SK-N-SH treated with all-trans-retinoic acid at 6 μM for 48 hours (cell line): ENCODE data around the gene TEX26.

Experiments used
- ATAC-seq: fragments of 200-7000 bp; cut with Tn5 transposase; 3 replicates; pipeline ENCODE4 v1.9.1; 2020; ENCODE audit warnings: mild to moderate bottlenecking, moderate library complexity
- ARNTL ChIP-seq: fragments of 450-650 bp; formaldehyde crosslinking; IDR thresholded peaks from 2 replicates; pipeline ENCODE4 v1.5.0; 2020; ENCODE audit warnings: low read depth, mild to moderate bottlenecking, moderate library complexity, borderline replicate concordance
- BACH2 ChIP-seq: fragments of 250-450 bp; sonication (Bioruptor Pico); IDR thresholded peaks from 2 replicates; pipeline ENCODE4 v1.9.0; 2021; ENCODE audit warnings: mild to moderate bottlenecking, borderline replicate concordance
- CSDC2 ChIP-seq: fragments of 250-450 bp; sonication (Bioruptor Pico); IDR thresholded peaks from 2 replicates; pipeline ENCODE4 v1.5.0; 2020; ENCODE audit warnings: mild to moderate bottlenecking, moderate library complexity
- CSRNP3 ChIP-seq: fragments of 250-450 bp; sonication (Bioruptor Pico); IDR thresholded peaks from 2 replicates; pipeline ENCODE4 v1.5.1; 2021; ENCODE audit warnings: mild to moderate bottlenecking, moderate library complexity
- ESRRG ChIP-seq: fragments of 250-450 bp; sonication (Bioruptor Pico); IDR thresholded peaks from 2 replicates; pipeline ENCODE4 v1.6.1; 2021; ENCODE audit warnings: mild to moderate bottlenecking
- GLIS3 ChIP-seq: fragments of 250-450 bp; sonication (Bioruptor Pico); IDR thresholded peaks from 2 replicates; pipeline ENCODE4 v1.5.0; 2020; ENCODE audit warnings: mild to moderate bottlenecking, moderate library complexity
- ISL1 ChIP-seq: fragments of 250-450 bp; sonication (Bioruptor Pico); IDR thresholded peaks from 2 replicates; pipeline ENCODE4 v2.1.2; 2022; ENCODE audit warnings: mild to moderate bottlenecking, moderate library complexity
- OSR1 ChIP-seq: fragments of 250-450 bp; sonication (Bioruptor Pico); IDR thresholded peaks from 2 replicates; pipeline ENCODE4 v1.8.0; 2022; ENCODE audit warnings: moderate library complexity, mild to moderate bottlenecking, inconsistent platforms
- PATZ1 ChIP-seq: fragments of 250-450 bp; sonication (Bioruptor Pico); IDR thresholded peaks from 2 replicates; pipeline ENCODE4 v1.8.0; 2020; ENCODE audit warnings: mild to moderate bottlenecking, moderate library complexity, borderline replicate concordance
- POU6F1 ChIP-seq: fragments of 250-450 bp; sonication (Bioruptor Pico); IDR thresholded peaks from 2 replicates; pipeline ENCODE4 v1.8.0; 2021; ENCODE audit warnings: low read depth, mild to moderate bottlenecking, moderate library complexity, borderline replicate concordance
- PPARA ChIP-seq: fragments of 250-450 bp; sonication (Bioruptor Pico); IDR thresholded peaks from 2 replicates; pipeline ENCODE4 v1.5.0; 2020; ENCODE audit warnings: mild to moderate bottlenecking, borderline replicate concordance
- RARB ChIP-seq: fragments of 250-450 bp; sonication (Bioruptor Pico); IDR thresholded peaks from 2 replicates; pipeline ENCODE4 v1.8.0; 2021; ENCODE audit warnings: mild to moderate bottlenecking, moderate library complexity
- SNAI2 ChIP-seq: fragments of 250-450 bp; sonication (Bioruptor Pico); IDR thresholded peaks from 2 replicates; pipeline ENCODE4 v1.5.0; 2020; ENCODE audit warnings: mild to moderate bottlenecking, moderate library complexity
- TCF4 ChIP-seq: fragments of 250-450 bp; sonication (Bioruptor Pico); IDR thresholded peaks from 2 replicates; pipeline ENCODE4 v1.8.0; 2021; ENCODE audit warnings: mild to moderate bottlenecking, moderate library complexity, borderline replicate concordance
- TOX ChIP-seq: fragments of 250-450 bp; sonication (Bioruptor Pico); IDR thresholded peaks from 2 replicates; pipeline ENCODE4 v1.8.0; 2021; ENCODE audit warnings: mild to moderate bottlenecking, moderate library complexity, borderline replicate concordance
- TSHZ2 ChIP-seq: fragments of 250-450 bp; sonication (Bioruptor Pico); IDR thresholded peaks from 2 replicates; pipeline ENCODE4 v1.5.0; 2020; ENCODE audit warnings: mild to moderate bottlenecking, moderate library complexity
- ZC3H10 ChIP-seq: fragments of 250-450 bp; sonication (Bioruptor Pico); IDR thresholded peaks from 2 replicates; pipeline ENCODE4 v1.5.1; 2021; ENCODE audit warnings: mild to moderate bottlenecking, moderate library complexity
- ZFP3 ChIP-seq: fragments of 250-450 bp; sonication (Bioruptor Pico); IDR thresholded peaks from 2 replicates; pipeline ENCODE4 v1.5.0; 2020; ENCODE audit warnings: mild to moderate bottlenecking, moderate library complexity
- ZFP30 ChIP-seq: fragments of 450-650 bp; formaldehyde crosslinking; IDR thresholded peaks from 2 replicates; pipeline ENCODE4 v1.5.0; 2022; ENCODE audit warnings: mild to moderate bottlenecking, moderate library complexity
- ZNF565 ChIP-seq: fragments of 450-650 bp; formaldehyde crosslinking; conservative IDR thresholded peaks from 2 replicates; pipeline ENCODE4 v1.5.0; 2020; ENCODE audit warnings: low read depth, mild to moderate bottlenecking, moderate library complexity
- ZNF8 ChIP-seq: fragments of 450-650 bp; formaldehyde crosslinking; IDR thresholded peaks from 2 replicates; pipeline ENCODE4 v1.5.0; 2020; ENCODE audit warnings: mild to moderate bottlenecking, moderate library complexity

TEX26 gene

GRCh38 chr13:30932481-30933353 is at the start of gene TEX26:
Gene TEX26, plus strand, starts transcription at chr13:30932656. Its CDS starts 60 bp downstream, at chr13:30932716.
- TF ChIP-seq TCF4 (CRISPR knock-in tag) (no peak), CSRNP3 (CRISPR knock-in tag) (no peak), TSHZ2 (CRISPR knock-in tag) (no peak), POU6F1 (CRISPR knock-in tag) (no peak), ZNF8 (CRISPR knock-in tag) (no peak), ZFP3 (CRISPR knock-in tag) (no peak), BACH2 (CRISPR knock-in tag) (no peak), TOX (CRISPR knock-in tag) (no peak), PPARA (no peak), RARB (CRISPR knock-in tag) (no peak), CSDC2 (CRISPR knock-in tag) (no peak), OSR1 (no peak)

GRCh38 chr13:30882996-30883766 is 49.3 kb upstream of the TEX26 start:
- ATAC-seq: no peak
- no peak for TF ChIP-seq TCF4 (CRISPR knock-in tag)
- no peak for TF ChIP-seq SNAI2 (CRISPR knock-in tag)
- no peak for TF ChIP-seq CSDC2 (CRISPR knock-in tag)
- TF ChIP-seq CSRNP3 (CRISPR knock-in tag): no peak
- TF ChIP-seq PATZ1 (CRISPR knock-in tag): no peak
- no peak for TF ChIP-seq OSR1
- TF ChIP-seq ARNTL (CRISPR knock-in tag): no peak
- no peak for TF ChIP-seq ZNF565 (CRISPR knock-in tag)
- TF ChIP-seq PPARA: no peak
- no peak for TF ChIP-seq TSHZ2 (CRISPR knock-in tag)
- no peak for TF ChIP-seq ZC3H10 (CRISPR knock-in tag)
- TF ChIP-seq GLIS3 (CRISPR knock-in tag): no peak
- no peak for TF ChIP-seq RARB (CRISPR knock-in tag)
- no peak for TF ChIP-seq ZFP30 (CRISPR knock-in tag)
- TF ChIP-seq TOX (CRISPR knock-in tag): no peak
- no peak for TF ChIP-seq BACH2 (CRISPR knock-in tag)
- TF ChIP-seq POU6F1 (CRISPR knock-in tag): no peak
- TF ChIP-seq ESRRG: no peak
- TF ChIP-seq ISL1 (CRISPR knock-in tag): no peak

More at GRCh38 chr13:30932481-30933353, at the start of gene TEX26:
- no peak for ATAC-seq
